HepG2 (cell line): ENCODE data around the gene TSACC. TPM values are rescaled to one million over a fixed set of nuclear protein-coding genes. Genes with fewer than 3 reads are reported as not detected.

Experiments used
- FOSL2 ChIP-seq: sonication (generic); formaldehyde crosslinking; IDR thresholded peaks from 2 replicates; pipeline ENCODE4 v1.4.0; 2020; ENCODE audit warnings: missing genetic modification reagents
- HNF1A ChIP-seq, 2 experiments: sonication (generic) in 1 of 2; formaldehyde crosslinking in 1 of 2; IDR thresholded peaks; 2 replicates each; pipeline versions ENCODE4 v1.4.0 to v1.6.1; 2016 to 2020; ENCODE audit warnings: borderline replicate concordance in 1 of 2, low read depth in 1 of 2, mild to moderate bottlenecking in 1 of 2, missing genetic modification reagents in 1 of 2
- IRX3 ChIP-seq: sonication (generic); formaldehyde crosslinking; IDR thresholded peaks from 2 replicates; pipeline ENCODE4 v1.8.1; 2023; ENCODE audit warnings: mild to moderate bottlenecking, low read depth, missing genetic modification reagents, borderline replicate concordance
- NCOA1 ChIP-seq: sonication (generic); formaldehyde crosslinking; IDR thresholded peaks from 2 replicates; pipeline ENCODE4 v1.9.0; 2021; ENCODE audit warnings: missing genetic modification reagents
- PAF1 ChIP-seq: IDR thresholded peaks from 2 replicates; pipeline ENCODE4 v1.6.1; 2016; ENCODE audit warnings: missing genetic modification reagents, missing compliant biosample characterization
- PITX1 ChIP-seq: sonication (generic); formaldehyde crosslinking; IDR thresholded peaks from 2 replicates; pipeline ENCODE4 v1.5.1; 2020; ENCODE audit warnings: mild to moderate bottlenecking, missing genetic modification reagents
- SAFB2 ChIP-seq: sonication (generic); formaldehyde crosslinking; IDR thresholded peaks from 2 replicates; pipeline ENCODE4 v1.5.1; 2020; ENCODE audit warnings: missing genetic modification reagents, low read depth, mild to moderate bottlenecking, borderline replicate concordance
- SALL1 ChIP-seq: sonication (generic); formaldehyde crosslinking; IDR thresholded peaks from 2 replicates; pipeline ENCODE4 v1.8.0; 2022; ENCODE audit warnings: mild to moderate bottlenecking, missing genetic modification reagents
- SOX13 ChIP-seq, 3 experiments: fragments of 450-650 bp in 1 of 3; sonication (generic) in 1 of 3; formaldehyde crosslinking in 1 of 3; IDR thresholded peaks in 2 of 3; conservative IDR thresholded peaks in 1 of 3; 2 replicates each; pipeline versions ENCODE4 v1.5.0 to v1.6.1; 2016 to 2020; ENCODE audit warnings: antibody characterized with exemption in 1 of 3, mild to moderate bottlenecking in 1 of 3, missing compliant biosample characterization in 1 of 3, missing genetic modification reagents in 1 of 3, moderate library complexity in 1 of 3
- ZBTB10 ChIP-seq: sonication (generic); formaldehyde crosslinking; IDR thresholded peaks from 2 replicates; pipeline ENCODE4 v1.4.0; 2020; ENCODE audit warnings: missing genetic modification reagents, borderline replicate concordance
- ZBTB7A ChIP-seq: sonication (generic); formaldehyde crosslinking; IDR thresholded peaks from 2 replicates; pipeline ENCODE4 v1.8.0; 2022; ENCODE audit warnings: mild to moderate bottlenecking, missing genetic modification reagents
- ZFP91 ChIP-seq: sonication (generic); formaldehyde crosslinking; IDR thresholded peaks from 2 replicates; pipeline ENCODE4 v1.9.0; 2022; ENCODE audit warnings: missing genetic modification reagents, mild to moderate bottlenecking, borderline replicate concordance
- ZNF207 ChIP-seq: fragments of 450-650 bp; IDR thresholded peaks from 2 replicates; pipeline ENCODE4 v1.6.1; 2016; ENCODE audit warnings: antibody characterized with exemption, borderline replicate concordance
- ZNF224 ChIP-seq: sonication (generic); formaldehyde crosslinking; IDR thresholded peaks from 2 replicates; pipeline ENCODE4 v1.5.0; 2020; ENCODE audit warnings: mild to moderate bottlenecking, missing genetic modification reagents
- ZNF280B ChIP-seq: sonication (generic); formaldehyde crosslinking; IDR thresholded peaks from 2 replicates; pipeline ENCODE4 v1.5.0; 2020; ENCODE audit warnings: missing genetic modification reagents, mild to moderate bottlenecking, borderline replicate concordance
- ZNF790 ChIP-seq: sonication (generic); formaldehyde crosslinking; IDR thresholded peaks from 2 replicates; pipeline ENCODE4 v1.8.0; 2022; ENCODE audit warnings: missing genetic modification reagents, mild to moderate bottlenecking, borderline replicate concordance
- polyA plus RNA-seq, 8 experiments: library from polyadenylated mRNA; depleted of rRNA in 3 of 8; stranded (reverse) in 7 of 8; unstranded in 1 of 8; fragments of >200 nt; fragmentation: Illumina TruSeq in 4 of 8; extraction: Trizol in 4 of 8; gene quantifications; 2 replicates each; pipeline versions ENCODE4 v1.2.1 to v1.2.3, GENCODE V29; 2011 to 2016; ENCODE audit warnings: low read depth in 4 of 8, missing spikeins in 1 of 8, mixed read lengths in 1 of 8; ENCODE audit not compliant: insufficient read depth in 1 of 8
- total RNA-seq, 5 experiments: library from RNA; depleted of rRNA; stranded (reverse); fragments of >200 nt; fragmentation: Illumina TruSeq; extraction: Trizol; gene quantifications; 2 replicates each; pipeline ENCODE4 v1.2.3, GENCODE V29; 2016; ENCODE audit warnings: low read depth in 1 of 5

Gene TSACC
- total and polyA plus RNA-seq, 2 of the 13 experiments (the other 11 are each of a cell fraction or from before 2014, with no cell fraction given), result 1.5 to 2.6 TPM

- TF ChIP-seq HNF1A (IDR thresholded peaks at IDR 0.05; ENCODE audit: low read depth) (no peak), HNF1A (CRISPR knock-in tag; IDR thresholded peaks at IDR 0.05; ENCODE audit: borderline replicate concordance) (0 out of 2 replicates have a peak, but pooled peaks have one; percentile 3), NCOA1 (CRISPR knock-in tag) (no peak), ZNF280B (CRISPR knock-in tag) (0 out of 2 replicates have a peak, but pooled peaks have one; percentile 5), SALL1 (CRISPR knock-in tag) (peak; percentile 24; the same call in 1 of the 2 replicates), ZBTB10 (CRISPR knock-in tag) (no peak), PITX1 (CRISPR knock-in tag) (no peak), ZFP91 (peak; percentile 33), ZNF224 (no peak), ZBTB7A (CRISPR knock-in tag) (0 out of 2 replicates have a peak, but pooled peaks have one; percentile 19), SAFB2 (CRISPR knock-in tag) (peak; percentile 82), ZNF207 (no peak), SOX13 (IDR thresholded peaks at IDR 0.05) (0 out of 2 replicates have a peak, but pooled peaks have one; percentile 15), SOX13 (CRISPR knock-in tag; conservative IDR thresholded peaks at IDR 0.05 in 1 of 2, IDR thresholded peaks at IDR 0.05 in 1 of 2) (no peak), ZNF790 (CRISPR knock-in tag) (no peak), FOSL2 (CRISPR knock-in tag) (no peak), PAF1 (CRISPR knock-in tag) (peak; percentile 96), IRX3 (CRISPR knock-in tag) (0 out of 2 replicates have a peak, but pooled peaks have one; percentile 16)
Measured at GRCh38 chr1:156386949-156387869, 48.9 kb downstream of the TSACC start (continued).
